ENCODE measurements around the gene TMEM37.

Gene TMEM37

DNA sequence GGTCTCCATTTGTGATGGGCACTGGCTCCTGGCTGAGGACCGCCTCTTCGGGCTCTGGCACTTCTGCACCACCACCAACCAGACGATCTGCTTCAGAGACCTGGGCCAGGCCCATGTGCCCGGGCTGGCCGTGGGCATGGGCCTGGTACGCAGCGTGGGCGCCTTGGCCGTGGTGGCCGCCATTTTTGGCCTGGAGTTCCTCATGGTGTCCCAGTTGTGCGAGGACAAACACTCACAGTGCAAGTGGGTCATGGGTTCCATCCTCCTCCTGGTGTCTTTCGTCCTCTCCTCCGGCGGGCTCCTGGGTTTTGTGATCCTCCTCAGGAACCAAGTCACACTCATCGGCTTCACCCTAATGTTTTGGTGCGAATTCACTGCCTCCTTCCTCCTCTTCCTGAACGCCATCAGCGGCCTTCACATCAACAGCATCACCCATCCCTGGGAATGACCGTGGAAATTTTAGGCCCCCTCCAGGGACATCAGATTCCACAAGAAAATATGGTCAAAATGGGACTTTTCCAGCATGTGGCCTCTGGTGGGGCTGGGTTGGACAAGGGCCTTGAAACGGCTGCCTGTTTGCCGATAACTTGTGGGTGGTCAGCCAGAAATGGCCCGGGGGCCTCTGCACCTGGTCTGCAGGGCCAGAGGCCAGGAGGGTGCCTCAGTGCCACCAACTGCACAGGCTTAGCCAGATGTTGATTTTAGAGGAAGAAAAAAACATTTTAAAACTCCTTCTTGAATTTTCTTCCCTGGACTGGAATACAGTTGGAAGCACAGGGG is 5.5 kb downstream of the TMEM37 start:
- peaks cover 3% of the 10 kb centered on the region for H3K4me1 ChIP-seq (ENCODE audit: control insufficient read depth, insufficient read depth, low read length)
- H3K9me3 ChIP-seq (ENCODE audit: control insufficient read depth, low read length), result no peaks in the 10 kb centered on the region
- peaks cover 13% of the 10 kb centered on the region for H3K27me3 ChIP-seq (replicated peaks; ENCODE audit: control insufficient read depth, insufficient read depth, low read length)
- no peak for DNase-seq (ENCODE audit: low read depth)
- no peak overlapping the region for H3K4me3 ChIP-seq (ENCODE audit: low read length)
- H3K36me3 ChIP-seq (ENCODE audit: control insufficient read depth, insufficient read depth, low read length, severe bottlenecking), result no peaks in the 10 kb centered on the region
- no peak overlapping the region for H3K9ac ChIP-seq (ENCODE audit: low read length)

DNA sequence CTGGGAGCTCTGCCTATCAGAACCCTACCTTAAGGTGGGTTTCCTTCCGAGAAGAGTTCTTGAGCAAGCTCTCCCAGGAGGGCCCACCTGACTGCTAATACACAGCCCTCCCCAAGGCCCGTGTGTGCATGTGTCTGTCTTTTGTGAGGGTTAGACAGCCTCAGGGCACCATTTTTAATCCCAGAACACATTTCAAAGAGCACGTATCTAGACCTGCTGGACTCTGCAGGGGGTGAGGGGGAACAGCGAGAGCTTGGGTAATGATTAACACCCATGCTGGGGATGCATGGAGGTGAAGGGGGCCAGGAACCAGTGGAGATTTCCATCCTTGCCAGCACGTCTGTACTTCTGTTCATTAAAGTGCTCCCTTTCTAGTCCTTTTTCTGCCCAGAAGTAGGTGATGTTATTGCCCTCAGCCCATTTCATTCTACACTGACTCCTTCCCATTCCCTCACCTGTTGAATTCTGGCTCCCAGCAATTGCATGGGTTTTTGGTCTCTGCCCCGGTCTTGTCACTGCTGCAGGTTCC is 6.5 kb downstream of the TMEM37 start:
- Histone ChIP-seq H3K36me3 (ENCODE audit: control insufficient read depth, insufficient read depth, low read length, severe bottlenecking) (no peaks in the 10 kb centered on the region), H3K9me3 (ENCODE audit: control insufficient read depth, low read length) (no peaks in the 10 kb centered on the region), H3K27me3 (replicated peaks; ENCODE audit: control insufficient read depth, insufficient read depth, low read length) (peaks cover 6% of the 10 kb centered on the region), H3K9ac (ENCODE audit: low read length) (no peak overlapping the region), H3K4me1 (ENCODE audit: control insufficient read depth, insufficient read depth, low read length) (no peaks in the 10 kb centered on the region), H3K4me3 (ENCODE audit: low read length) (no peak overlapping the region)
- no peak for DNase-seq (ENCODE audit: low read depth)

DNA sequence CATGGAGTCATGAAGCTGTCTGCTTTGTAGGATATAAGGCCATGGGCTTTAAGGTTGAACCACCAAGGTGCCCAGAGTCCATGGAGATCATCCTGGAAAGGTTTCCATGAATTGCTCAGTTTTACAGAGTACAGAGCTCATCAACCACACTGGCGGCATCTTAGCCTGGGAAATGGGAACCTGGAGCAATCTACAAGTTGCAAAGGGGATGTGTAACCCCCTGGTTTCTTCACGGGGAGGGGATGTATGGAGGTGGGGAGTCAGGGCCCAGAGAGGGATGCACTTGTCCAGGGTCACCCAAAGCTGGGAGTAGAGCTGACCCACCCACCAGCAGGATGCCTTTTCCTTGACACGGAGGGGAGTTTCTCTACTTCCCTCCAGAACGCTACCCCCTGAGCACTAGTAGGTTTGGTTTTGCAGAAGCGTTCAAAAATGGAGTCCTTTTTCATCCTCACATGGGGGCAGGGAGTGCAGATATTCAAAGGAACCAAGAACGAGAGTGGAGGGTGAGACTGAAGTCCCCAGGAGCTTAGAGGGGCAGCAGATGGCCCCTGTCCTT is 7.2 kb downstream of the TMEM37 start:
- no peak overlapping the region for H3K9ac ChIP-seq (ENCODE audit: low read length)
- no peak for DNase-seq (ENCODE audit: low read depth)
- H3K36me3 ChIP-seq (ENCODE audit: control insufficient read depth, insufficient read depth, low read length, severe bottlenecking), result no peaks in the 10 kb centered on the region
- H3K4me1 ChIP-seq (ENCODE audit: control insufficient read depth, insufficient read depth, low read length), result no peaks in the 10 kb centered on the region
- H3K9me3 ChIP-seq (ENCODE audit: control insufficient read depth, low read length), result no peaks in the 10 kb centered on the region
- H3K4me3 ChIP-seq (ENCODE audit: low read length), result no peak overlapping the region
- H3K27me3 ChIP-seq (replicated peaks; ENCODE audit: control insufficient read depth, insufficient read depth, low read length), result peaks cover 6% of the 10 kb centered on the region

GRCh38 chr2:119439574-119440500 is 8.2 kb downstream of the TMEM37 start:
- H3K4me1 ChIP-seq (ENCODE audit: control insufficient read depth, insufficient read depth, low read length), result no peaks in the 10 kb centered on the region

DNA sequence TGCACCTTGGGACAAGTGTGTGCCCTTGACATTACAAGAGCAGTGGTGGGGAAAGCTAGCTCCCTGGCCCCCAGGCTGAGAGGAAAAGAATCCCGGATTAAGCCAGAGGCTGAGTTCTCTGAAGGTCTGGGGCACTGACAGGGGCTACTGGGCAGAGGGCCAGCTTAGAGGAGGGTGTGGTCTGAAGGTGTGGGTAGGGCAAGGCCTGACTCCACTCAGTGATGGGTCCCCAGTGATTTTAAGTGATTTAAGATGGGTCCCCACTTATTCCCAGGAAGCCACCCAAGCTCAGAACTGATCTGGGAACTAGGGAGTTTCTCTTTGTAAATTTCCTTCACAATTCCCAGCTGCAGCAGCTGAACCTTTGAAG is 8.8 kb downstream of the TMEM37 start:
- no peaks in the 10 kb centered on the region for H3K9me3 ChIP-seq (ENCODE audit: control insufficient read depth, low read length)
- H3K4me3 ChIP-seq (ENCODE audit: low read length), result no peak overlapping the region
- peaks cover 12% of the 10 kb centered on the region for H3K27me3 ChIP-seq (replicated peaks; ENCODE audit: control insufficient read depth, insufficient read depth, low read length)
- no peak for DNase-seq (ENCODE audit: low read depth)
- no peak overlapping the region for H3K9ac ChIP-seq (ENCODE audit: low read length)
- no peaks in the 10 kb centered on the region for H3K36me3 ChIP-seq (ENCODE audit: control insufficient read depth, insufficient read depth, low read length, severe bottlenecking)
- no peaks in the 10 kb centered on the region for H3K4me1 ChIP-seq (ENCODE audit: control insufficient read depth, insufficient read depth, low read length)

More at GRCh38 chr2:119439574-119440500, 8.2 kb downstream of the TMEM37 start:
- Histone ChIP-seq H3K4me3 (ENCODE audit: low read length) (no peak overlapping the region), H3K9ac (ENCODE audit: low read length) (no peak overlapping the region), H3K27me3 (replicated peaks; ENCODE audit: control insufficient read depth, insufficient read depth, low read length) (peaks cover 6% of the 10 kb centered on the region), H3K9me3 (ENCODE audit: control insufficient read depth, low read length) (no peaks in the 10 kb centered on the region), H3K36me3 (ENCODE audit: control insufficient read depth, insufficient read depth, low read length, severe bottlenecking) (no peaks in the 10 kb centered on the region)
- DNase-seq (ENCODE audit: low read depth), result no peak

- no peaks in the 10 kb centered on the region for H3K4me1 ChIP-seq (ENCODE audit: control insufficient read depth, insufficient read depth, low read length)
- peaks cover 12% of the 10 kb centered on the region for H3K27me3 ChIP-seq (replicated peaks; ENCODE audit: control insufficient read depth, insufficient read depth, low read length)
- H3K9ac ChIP-seq (ENCODE audit: low read length), result no peak overlapping the region
- no peak overlapping the region for H3K4me3 ChIP-seq (ENCODE audit: low read length)
- H3K9me3 ChIP-seq (ENCODE audit: control insufficient read depth, low read length), result no peaks in the 10 kb centered on the region
- DNase-seq (ENCODE audit: low read depth), result no peak
- H3K36me3 ChIP-seq (ENCODE audit: control insufficient read depth, insufficient read depth, low read length, severe bottlenecking), result no peaks in the 10 kb centered on the region
Measured at GRCh38 chr2:119440873-119441272, 9.2 kb downstream of the TMEM37 start.

DNA sequence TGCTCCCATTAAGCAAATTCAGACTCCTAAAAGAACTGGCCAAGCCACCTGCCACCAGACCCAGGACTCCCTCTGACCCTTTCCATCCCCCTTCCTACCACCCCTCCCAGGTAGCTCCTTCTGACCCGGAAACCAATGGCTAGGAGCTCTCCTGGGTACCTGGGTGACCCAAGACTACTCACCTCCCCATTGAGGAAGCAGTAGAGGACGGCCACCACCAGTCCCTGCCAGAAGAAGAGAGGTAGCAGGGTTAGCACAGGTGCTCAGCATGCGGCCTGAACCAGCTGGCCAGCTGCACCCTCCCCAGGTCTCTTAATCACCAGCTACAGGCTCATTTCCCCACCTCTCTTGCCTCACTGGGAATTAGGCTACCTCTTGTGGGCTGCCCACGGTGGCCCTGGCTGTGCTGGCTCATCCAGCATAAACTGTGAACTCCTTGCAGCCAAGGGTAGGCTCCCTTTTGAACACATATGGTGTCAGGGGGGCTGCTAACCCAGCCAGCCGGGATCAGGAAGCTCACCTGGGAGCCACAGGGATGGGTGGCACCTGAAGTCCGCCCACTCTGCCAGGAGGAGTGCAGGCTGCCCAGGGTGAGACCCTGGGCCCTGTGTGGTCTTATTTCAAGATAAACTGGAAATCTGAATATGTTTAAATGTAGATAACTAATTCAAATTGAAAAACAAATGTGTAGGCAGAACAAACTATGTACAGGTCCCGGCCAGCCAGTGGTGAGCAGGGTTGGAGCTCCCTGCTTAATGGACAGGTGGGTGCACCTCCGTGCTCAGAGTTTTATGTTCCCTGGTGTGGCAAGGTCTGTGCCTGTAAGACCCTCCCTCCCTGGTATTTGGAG is 9.9 kb downstream of the TMEM37 start:
- Histone ChIP-seq H3K27me3 (replicated peaks; ENCODE audit: control insufficient read depth, insufficient read depth, low read length) (peaks cover 17% of the 10 kb centered on the region), H3K4me1 (ENCODE audit: control insufficient read depth, insufficient read depth, low read length) (no peaks in the 10 kb centered on the region), H3K9me3 (ENCODE audit: control insufficient read depth, low read length) (no peaks in the 10 kb centered on the region), H3K9ac (ENCODE audit: low read length) (no peak overlapping the region), H3K4me3 (ENCODE audit: low read length) (no peak overlapping the region), H3K36me3 (ENCODE audit: control insufficient read depth, insufficient read depth, low read length, severe bottlenecking) (no peaks in the 10 kb centered on the region)
- no peak for DNase-seq (ENCODE audit: low read depth)

DNA sequence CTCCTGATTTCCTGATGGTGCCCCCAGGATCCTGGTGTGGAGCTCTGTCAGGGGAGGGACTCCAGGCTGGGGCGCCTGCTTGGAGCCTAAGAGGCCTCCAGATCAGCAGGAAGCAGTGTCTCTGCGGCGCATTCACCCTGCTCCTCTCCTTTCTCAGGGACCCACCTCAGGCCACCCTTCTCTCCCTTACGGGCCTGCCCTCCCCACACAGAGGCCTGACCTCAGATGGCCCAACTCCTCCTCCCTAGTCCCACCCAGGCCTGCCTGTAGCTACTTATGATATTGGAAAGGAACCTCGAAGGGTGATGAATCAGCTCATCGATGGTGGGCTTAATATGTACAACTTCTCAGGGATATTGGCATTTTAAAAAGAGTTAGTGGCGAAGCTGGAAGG is 10.6 kb downstream of the TMEM37 start:
- Histone ChIP-seq H3K4me3 (ENCODE audit: low read length) (no peak overlapping the region), H3K4me1 (ENCODE audit: control insufficient read depth, insufficient read depth, low read length) (no peaks in the 10 kb centered on the region), H3K9ac (ENCODE audit: low read length) (no peak overlapping the region), H3K36me3 (ENCODE audit: control insufficient read depth, insufficient read depth, low read length, severe bottlenecking) (no peaks in the 10 kb centered on the region), H3K9me3 (ENCODE audit: control insufficient read depth, low read length) (no peaks in the 10 kb centered on the region), H3K27me3 (replicated peaks; ENCODE audit: control insufficient read depth, insufficient read depth, low read length) (peaks cover 23% of the 10 kb centered on the region)
- no peak for DNase-seq (ENCODE audit: low read depth)

- Histone ChIP-seq H3K4me1 (ENCODE audit: control insufficient read depth, insufficient read depth, low read length) (no peaks in the 10 kb centered on the region), H3K9ac (ENCODE audit: low read length) (no peak overlapping the region), H3K36me3 (ENCODE audit: control insufficient read depth, insufficient read depth, low read length, severe bottlenecking) (no peaks in the 10 kb centered on the region), H3K27me3 (replicated peaks; ENCODE audit: control insufficient read depth, insufficient read depth, low read length) (peaks cover 25% of the 10 kb centered on the region), H3K9me3 (ENCODE audit: control insufficient read depth, low read length) (no peaks in the 10 kb centered on the region), H3K4me3 (ENCODE audit: low read length) (no peak overlapping the region)
- no peak for DNase-seq (ENCODE audit: low read depth)
Measured at GRCh38 chr2:119442850-119443249, 11.2 kb downstream of the TMEM37 start.

DNA sequence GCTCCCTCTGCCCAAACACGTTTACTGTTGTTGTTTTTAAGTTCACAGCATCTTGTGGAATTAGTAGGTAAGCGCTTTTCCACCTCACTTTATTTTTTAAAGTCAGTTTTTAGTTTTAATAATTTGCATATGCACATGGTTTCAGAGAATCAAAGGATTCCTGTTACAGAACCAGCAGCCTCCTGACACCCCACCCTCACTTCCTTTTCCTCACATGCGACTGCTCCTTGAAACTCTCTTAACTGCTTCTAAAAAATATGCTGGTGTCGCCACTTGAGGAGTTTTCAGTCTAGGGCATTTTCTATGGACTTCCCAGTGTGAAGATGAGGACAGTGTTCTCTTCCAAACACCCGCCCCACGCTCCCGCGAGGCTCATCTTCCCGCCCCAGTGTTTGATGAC is 14.4 kb downstream of the TMEM37 start:
- no peaks in the 10 kb centered on the region for H3K4me1 ChIP-seq (ENCODE audit: control insufficient read depth, insufficient read depth, low read length)
- no peak overlapping the region for H3K4me3 ChIP-seq (ENCODE audit: low read length)
- DNase-seq (ENCODE audit: low read depth), result no peak
- no peak overlapping the region for H3K9ac ChIP-seq (ENCODE audit: low read length)
- no peaks in the 10 kb centered on the region for H3K9me3 ChIP-seq (ENCODE audit: control insufficient read depth, low read length)
- H3K27me3 ChIP-seq (replicated peaks; ENCODE audit: control insufficient read depth, insufficient read depth, low read length), result peaks cover 41% of the 10 kb centered on the region
- no peaks in the 10 kb centered on the region for H3K36me3 ChIP-seq (ENCODE audit: control insufficient read depth, insufficient read depth, low read length, severe bottlenecking)

All from adipocyte (in vitro differentiated cells).